Measurements from ENCODE around the gene PBX4.

Gene PBX4

DNA sequence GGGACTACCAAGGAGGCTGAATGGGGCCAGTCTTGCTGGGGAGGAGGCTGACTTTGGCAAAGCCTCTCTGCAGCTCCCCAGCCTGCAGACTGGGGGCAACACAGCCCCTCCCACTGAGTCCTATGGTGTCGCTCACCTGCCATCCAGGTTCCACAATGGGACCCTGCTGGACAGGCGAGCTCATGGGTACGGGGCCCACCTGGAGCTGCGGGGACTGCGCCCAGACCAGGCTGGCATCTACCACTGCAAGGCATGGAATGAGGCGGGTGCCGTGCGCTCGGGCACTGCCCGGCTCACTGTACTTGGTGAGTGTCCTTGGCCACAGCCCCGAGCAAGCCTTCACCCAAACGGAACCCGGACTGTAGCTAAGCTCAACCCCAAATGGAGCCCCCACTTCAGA, 75.4 kb downstream of the PBX4 start:
- Mint-ChIP-seq H3K9me3 (no peaks in the 10 kb centered on the region), H3K4me1 (peaks cover 16 to 29% of the 10 kb centered on the region in 2 donors), H3K4me3 (no peak overlapping the region), H3K27ac (no peak overlapping the region), H3K27me3 (peaks cover 43 to 57% of the 10 kb centered on the region in 2 donors), H3K36me3 (peaks cover 2 to 5% of the 10 kb centered on the region in 2 donors)
- no peak for ATAC-seq (replicated peaks)
- DNase-seq = no peak

- Mint-ChIP-seq H3K4me1 (peaks cover 20 to 29% of the 10 kb centered on the region in 2 donors), H3K36me3 (peaks cover 2 to 5% of the 10 kb centered on the region in 2 donors), H3K4me3 (no peak overlapping the region), H3K27me3 (peaks cover 47 to 62% of the 10 kb centered on the region in 2 donors), H3K9me3 (no peaks in the 10 kb centered on the region), H3K27ac (no peak overlapping the region)
- DNase-seq (no peak), ATAC-seq (replicated peaks) (no peak)
Observed at GRCh38 chr19:19542507-19542906, 76.0 kb downstream of the PBX4 start.

- DNase-seq = no peak
- ATAC-seq (replicated peaks) = no peak
- H3K27ac Mint-ChIP-seq = no peak overlapping the region
- peaks cover 20 to 29% of the 10 kb centered on the region in 2 donors for H3K4me1 Mint-ChIP-seq
- peak overlapping the region in 1 of 2 donors; percentile 12 for H3K4me3 Mint-ChIP-seq
- peaks cover 5 to 9% of the 10 kb centered on the region in 2 donors for H3K36me3 Mint-ChIP-seq
- peaks cover 52 to 69% of the 10 kb centered on the region in 2 donors for H3K27me3 Mint-ChIP-seq
- H3K9me3 Mint-ChIP-seq = no peaks in the 10 kb centered on the region
Observed at GRCh38 chr19:19541616-19542015, 76.9 kb downstream of the PBX4 start.

GRCh38 chr19:19540715-19541515, 77.6 kb downstream of the PBX4 start:
- H3K4me3 Mint-ChIP-seq = peak overlapping the region; percentile 76 to 84
- H3K9me3 Mint-ChIP-seq = no peaks in the 10 kb centered on the region
- peak overlapping the region; percentile 42 for H3K27ac Mint-ChIP-seq
- H3K4me1 Mint-ChIP-seq = peaks cover 20 to 29% of the 10 kb centered on the region in 2 donors
- ATAC-seq (replicated peaks) (peak; percentile 83), DNase-seq (peak; percentile 58)
- peaks cover 10 to 11% of the 10 kb centered on the region in 2 donors for H3K36me3 Mint-ChIP-seq
- peaks cover 52 to 69% of the 10 kb centered on the region in 2 donors for H3K27me3 Mint-ChIP-seq

GRCh38 chr19:19540064-19540714, 78.3 kb downstream of the PBX4 start:
- no peaks in the 10 kb centered on the region for H3K9me3 Mint-ChIP-seq
- H3K27me3 Mint-ChIP-seq = peaks cover 52 to 69% of the 10 kb centered on the region in 2 donors
- DNase-seq (peak; percentile 41), ATAC-seq (replicated peaks) (peak; percentile 27 to 50)
- peaks cover 10 to 13% of the 10 kb centered on the region in 2 donors for H3K36me3 Mint-ChIP-seq
- peaks cover 20 to 29% of the 10 kb centered on the region in 2 donors for H3K4me1 Mint-ChIP-seq
- H3K27ac Mint-ChIP-seq = peak overlapping the region; percentile 42
- H3K4me3 Mint-ChIP-seq = peak overlapping the region; percentile 76 to 84

DNA sequence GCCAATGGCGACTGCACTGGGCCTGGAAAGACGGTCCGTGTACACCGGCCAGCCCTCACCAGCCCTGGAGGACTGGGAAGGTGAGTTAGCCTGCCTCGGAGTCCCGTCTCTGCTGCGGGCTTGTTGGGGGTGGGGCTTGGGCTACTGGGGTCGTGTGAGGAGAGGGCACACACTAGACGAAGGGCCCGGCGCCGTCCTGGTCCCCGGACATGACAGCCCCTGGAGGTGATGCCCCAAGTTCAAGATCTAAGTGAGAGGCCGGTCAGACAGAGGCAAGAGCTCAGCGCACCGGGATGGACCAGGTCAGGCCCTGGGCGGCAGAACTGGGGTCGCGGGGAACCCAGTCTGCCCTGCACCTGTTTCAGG, 78.8 kb downstream of the PBX4 start:
- DNase-seq = no peak
- peaks cover 20 to 29% of the 10 kb centered on the region in 2 donors for H3K4me1 Mint-ChIP-seq
- H3K9me3 Mint-ChIP-seq = no peaks in the 10 kb centered on the region
- H3K27ac Mint-ChIP-seq = no peak overlapping the region
- H3K4me3 Mint-ChIP-seq = peak overlapping the region in 1 of 2 donors; percentile 56
- peaks cover 52 to 69% of the 10 kb centered on the region in 2 donors for H3K27me3 Mint-ChIP-seq
- no peak for ATAC-seq (replicated peaks)
- peaks cover 10 to 15% of the 10 kb centered on the region in 2 donors for H3K36me3 Mint-ChIP-seq

DNA sequence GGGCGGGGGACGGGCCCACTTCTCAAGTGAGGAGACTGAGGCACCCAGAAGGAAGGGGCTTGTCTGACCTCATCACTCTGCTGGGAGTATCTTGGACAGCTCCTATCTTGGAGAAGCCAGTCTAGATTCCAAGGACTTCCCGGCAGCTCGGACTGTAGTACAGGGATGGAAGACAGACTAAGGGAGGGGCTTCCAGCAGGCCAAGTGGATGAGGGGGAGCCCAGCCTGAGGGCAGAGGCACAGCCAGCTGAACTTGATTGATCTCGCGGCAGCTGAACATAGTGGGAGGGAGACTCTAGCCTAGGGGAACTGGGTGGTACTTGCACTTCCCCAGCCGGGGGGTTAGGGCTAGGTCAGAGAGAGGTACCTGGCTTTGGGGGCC, 79.7 kb downstream of the PBX4 start:
- H3K27me3 Mint-ChIP-seq = peaks cover 49 to 67% of the 10 kb centered on the region in 2 donors
- H3K36me3 Mint-ChIP-seq = peaks cover 16 to 22% of the 10 kb centered on the region in 2 donors
- DNase-seq (no peak), ATAC-seq (replicated peaks) (peak; percentile 15 to 27)
- peak overlapping the region; percentile 46 to 70 for H3K4me3 Mint-ChIP-seq
- peak overlapping the region; percentile 81 for H3K27ac Mint-ChIP-seq
- no peaks in the 10 kb centered on the region for H3K9me3 Mint-ChIP-seq
- H3K4me1 Mint-ChIP-seq = peaks cover 24 to 29% of the 10 kb centered on the region in 2 donors

- peak; percentile 26 to 35 for ATAC-seq (replicated peaks)
- Mint-ChIP-seq H3K27ac (peak within 1 kb of the TSS; percentile 81), H3K4me1 (peaks cover 24 to 29% of the 10 kb centered on the region in 2 donors), H3K36me3 (peaks cover 16 to 22% of the 10 kb centered on the region in 2 donors), H3K4me3 (peak within 1 kb of the TSS; percentile 46 to 72), H3K27me3 (peaks cover 45 to 61% of the 10 kb centered on the region in 2 donors), H3K9me3 (no peaks in the 10 kb centered on the region)
- no peak for DNase-seq
Observed at GRCh38 chr19:19538061-19538784, 80.3 kb downstream of the PBX4 start, which contains the start of gene CILP2. Gene CILP2, plus strand, starts transcription at chr19:19538265. Its CDS starts 85 bp downstream, at chr19:19538350.

DNA sequence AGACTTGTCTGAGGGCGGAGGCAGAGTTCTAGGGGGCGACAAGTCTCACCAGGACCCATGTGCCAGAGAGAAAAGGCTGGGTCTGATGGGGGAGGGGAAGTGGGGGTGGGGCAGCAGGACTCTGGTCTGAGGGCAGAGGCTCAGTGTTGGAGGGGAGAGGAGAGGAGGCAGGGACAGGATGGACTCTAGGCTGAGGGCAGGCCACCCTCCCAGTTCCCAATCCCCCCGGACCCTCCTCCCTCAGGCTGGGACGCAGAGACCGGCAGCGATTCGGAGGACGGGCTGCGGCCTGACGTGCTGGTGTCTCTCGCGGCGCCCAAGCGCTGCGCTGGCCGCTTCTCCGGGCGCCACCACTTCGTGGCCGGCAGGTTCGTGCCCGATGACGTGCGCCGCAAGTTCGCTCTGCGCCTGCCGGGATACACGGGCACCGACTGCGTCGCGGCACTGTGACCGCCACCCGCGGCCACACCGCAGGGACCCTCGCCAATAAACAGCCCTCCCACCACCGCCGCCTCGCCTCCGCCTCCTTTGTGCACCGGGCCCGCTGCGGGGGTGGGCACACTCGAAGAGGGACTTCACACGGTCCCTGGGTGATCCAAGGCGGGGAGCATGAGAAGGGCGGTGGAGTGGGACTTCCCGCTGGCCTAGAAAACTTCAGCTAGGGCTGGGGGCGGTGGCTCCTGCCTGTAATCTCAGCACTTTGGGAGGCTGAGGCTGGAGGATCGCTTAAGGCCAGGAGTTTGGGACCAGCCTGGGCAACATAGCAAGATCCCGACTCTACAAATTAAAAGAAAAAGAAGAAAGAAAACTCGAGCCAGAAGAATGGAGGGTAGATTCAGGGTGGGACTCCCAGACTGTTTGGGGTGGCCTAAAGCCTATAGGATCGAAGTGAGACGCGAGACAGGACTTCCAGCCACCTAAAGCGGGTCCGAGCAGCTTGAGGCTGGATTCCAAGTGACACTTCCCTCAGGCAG, 81.1 kb downstream of the PBX4 start:
- Mint-ChIP-seq H3K9me3 (no peaks in the 10 kb centered on the region), H3K4me3 (peak overlapping the region; percentile 33 to 72), H3K4me1 (peaks cover 24 to 30% of the 10 kb centered on the region in 2 donors), H3K27ac (peak overlapping the region; percentile 27), H3K27me3 (peaks cover 38 to 53% of the 10 kb centered on the region in 2 donors), H3K36me3 (peaks cover 19 to 22% of the 10 kb centered on the region in 2 donors)
- DNase-seq (no peak), ATAC-seq (replicated peaks) (no peak)

- Mint-ChIP-seq H3K9me3 (no peaks in the 10 kb centered on the region), H3K36me3 (peaks cover 24 to 32% of the 10 kb centered on the region in 2 donors), H3K27ac (no peak overlapping the region), H3K4me1 (peaks cover 18 to 26% of the 10 kb centered on the region in 2 donors), H3K4me3 (no peak overlapping the region), H3K27me3 (peaks cover 23 to 35% of the 10 kb centered on the region in 2 donors)
- ATAC-seq (replicated peaks) (no peak), DNase-seq (no peak)
Observed at GRCh38 chr19:19535311-19536191, 82.9 kb downstream of the PBX4 start.

- H3K9me3 Mint-ChIP-seq = no peaks in the 10 kb centered on the region
- ATAC-seq (replicated peaks) (no peak), DNase-seq (no peak)
- no peak overlapping the region for H3K4me3 Mint-ChIP-seq
- no peak overlapping the region for H3K27ac Mint-ChIP-seq
- peaks cover 20 to 26% of the 10 kb centered on the region in 2 donors for H3K27me3 Mint-ChIP-seq
- H3K36me3 Mint-ChIP-seq = peaks cover 24 to 32% of the 10 kb centered on the region in 2 donors
- peaks cover 17 to 22% of the 10 kb centered on the region in 2 donors for H3K4me1 Mint-ChIP-seq
Observed at GRCh38 chr19:19534556-19535265, 83.8 kb downstream of the PBX4 start.

DNA sequence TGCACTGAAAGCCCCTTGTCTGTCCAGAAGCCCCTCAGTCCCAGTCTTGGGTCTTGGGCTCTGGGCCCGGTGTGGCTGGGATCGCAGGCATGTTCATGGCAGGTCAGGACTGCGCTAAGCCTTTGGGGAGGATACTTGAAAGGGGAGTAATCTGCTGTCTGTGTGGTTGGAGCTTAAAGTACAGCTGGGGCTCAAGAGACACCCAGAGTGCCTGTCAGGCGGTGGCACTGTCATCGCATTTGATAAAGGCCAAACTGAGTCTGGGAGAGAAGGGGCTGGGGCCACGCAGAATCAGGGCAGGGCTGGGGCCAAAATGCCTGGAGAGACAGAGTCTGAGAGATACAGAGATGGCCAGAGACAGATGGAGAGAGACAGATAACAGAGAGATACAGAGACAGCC, 84.6 kb downstream of the PBX4 start:
- Mint-ChIP-seq H3K4me1 (peaks cover 14 to 15% of the 10 kb centered on the region in 2 donors), H3K9me3 (no peaks in the 10 kb centered on the region), H3K36me3 (peaks cover 28 to 33% of the 10 kb centered on the region in 2 donors), H3K4me3 (no peak overlapping the region), H3K27ac (no peak overlapping the region), H3K27me3 (peaks cover 14 to 18% of the 10 kb centered on the region in 2 donors)
- ATAC-seq (replicated peaks) = no peak
- DNase-seq = no peak
